CD4-positive, alpha-beta memory T cell (primary cell): Measurements from ENCODE around the gene TMEM87A. TPM values are rescaled to one million over a fixed set of nuclear protein-coding genes. Genes with fewer than 3 reads are reported as not detected.

Experiments
- CTCF ChIA-PET: fragments of 350-600 bp; sonication (Branson Sonifier 250); formaldehyde crosslinking; loops from one replicate; lab custom pipeline; 2021; ENCODE audit warnings: inconsistent platforms; ENCODE audit not compliant: partially characterized antibody; lab: Charles Lee
- POLR2A ChIA-PET: fragments of 350-600 bp; sonication (Branson Sonifier 250); formaldehyde crosslinking; loops from one replicate; lab custom pipeline; 2021; ENCODE audit not compliant: partially characterized antibody; lab: Charles Lee
- DNase-seq, 5 donors: peaks; one replicate each; pipeline versions ENCODE4 v3.0.0 to v3.0.0-alpha.2; 2020 to 2022; ENCODE audit warnings: mixed read lengths in 1 of 5
- H3K27ac ChIP-seq: one replicate; pipeline ENCODE4 v1.7.0; 2013; ENCODE audit warnings: low read depth, low read length
- H3K27me3 ChIP-seq: 2 replicates; pipeline ENCODE4 v1.7.0; 2013; ENCODE audit warnings: mild to moderate bottlenecking, low read length, moderate library complexity; ENCODE audit not compliant: insufficient read depth
- H3K36me3 ChIP-seq: 2 replicates; pipeline ENCODE4 v1.7.0; 2013; ENCODE audit warnings: mild to moderate bottlenecking, low read length, moderate library complexity; ENCODE audit not compliant: insufficient read depth
- H3K4me1 ChIP-seq: 2 replicates; pipeline ENCODE4 v1.7.0; 2013; ENCODE audit warnings: mild to moderate bottlenecking, low read length, moderate library complexity; ENCODE audit not compliant: insufficient read depth
- H3K4me3 ChIP-seq, 2 donors: one replicate each; pipeline ENCODE4 v1.7.0; 2013; ENCODE audit warnings: low read length in 2 of 2, mild to moderate bottlenecking in 1 of 2
- H3K9me3 ChIP-seq, 2 donors: one replicate each; pipeline ENCODE4 v1.7.0; 2013; ENCODE audit warnings: low read length in 2 of 2, control low read depth in 1 of 2; ENCODE audit not compliant: control insufficient read depth in 1 of 2
- H3K27ac Mint-ChIP-seq, 7 donors: one replicate each; pipeline ENCODE4 v1.8.0; 2020 to 2021; ENCODE audit warnings: mixed read lengths in 7 of 7, mild to moderate bottlenecking in 6 of 7, inconsistent platforms in 3 of 7, moderate library complexity in 3 of 7
- H3K27me3 Mint-ChIP-seq, 2 donors: one replicate each; pipeline ENCODE4 v1.8.0; 2020 to 2021; ENCODE audit warnings: mixed read lengths in 2 of 2
- H3K36me3 Mint-ChIP-seq, 2 donors: one replicate each; pipeline ENCODE4 v1.8.0; 2020 to 2021; ENCODE audit warnings: mixed read lengths in 2 of 2, inconsistent platforms in 1 of 2, mild to moderate bottlenecking in 1 of 2
- H3K4me1 Mint-ChIP-seq, 4 donors: one replicate each; pipeline ENCODE4 v1.8.0; 2020 to 2021; ENCODE audit warnings: mixed read lengths in 4 of 4, mild to moderate bottlenecking in 1 of 4
- H3K4me3 Mint-ChIP-seq, 8 donors: one replicate each; pipeline ENCODE4 v1.8.0; 2020 to 2021; ENCODE audit warnings: mixed read lengths in 8 of 8, mild to moderate bottlenecking in 7 of 8, moderate library complexity in 6 of 8, inconsistent platforms in 3 of 8
- H3K9me3 Mint-ChIP-seq, 8 donors: one replicate each; pipeline ENCODE4 v1.8.0; 2020 to 2021; ENCODE audit warnings: mixed read lengths in 8 of 8, mild to moderate bottlenecking in 5 of 8, inconsistent platforms in 3 of 8, moderate library complexity in 1 of 8
- intact Hi-C: fragments of 100-400 bp; cut with micrococcal nuclease; formaldehyde crosslinking; loops from one replicate; pipeline ENCODE4 v1.15.1; 2023
- polyA plus RNA-seq, 2 donors: library from polyadenylated mRNA; unstranded; fragments of 300-500 nt; fragmentation: Illumina TruSeq; gene quantifications; one replicate each; pipeline ENCODE4 v1.2.3, GENCODE V29; 2021
- total RNA-seq, 2 experiments: library from RNA; stranded (reverse); gene quantifications; one replicate each; pipeline ENCODE4 v1.2.3, GENCODE V29; 2021

Gene TMEM87A
- total and polyA plus RNA-seq, 4 experiments from 2014 or later, result 49.9 to 98.0 (median 58.7) TPM

DNA sequence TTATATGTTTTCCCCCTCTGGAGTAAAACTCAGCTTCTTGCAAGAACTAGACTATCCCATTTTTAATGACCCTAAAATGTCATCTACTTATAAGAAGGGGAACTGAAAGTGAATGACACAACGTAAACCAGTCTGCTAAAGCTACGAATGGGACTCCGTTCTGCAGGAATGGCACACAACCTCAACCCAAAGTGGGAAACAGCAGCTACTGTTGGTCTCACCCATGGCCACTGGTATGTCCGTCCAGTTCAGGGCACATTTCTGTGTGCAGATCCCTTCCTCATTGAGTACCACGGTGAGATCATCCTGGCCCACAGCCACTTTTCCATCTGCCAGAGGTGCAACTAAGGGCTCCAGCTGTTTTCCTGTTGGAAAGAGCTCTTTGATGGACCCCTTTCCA lies 88.9 kb downstream of the TMEM87A start:
- CTCF ChIA-PET, result no interaction called here
- no peak for DNase-seq
- intact Hi-C loops, result no loop called here

DNA sequence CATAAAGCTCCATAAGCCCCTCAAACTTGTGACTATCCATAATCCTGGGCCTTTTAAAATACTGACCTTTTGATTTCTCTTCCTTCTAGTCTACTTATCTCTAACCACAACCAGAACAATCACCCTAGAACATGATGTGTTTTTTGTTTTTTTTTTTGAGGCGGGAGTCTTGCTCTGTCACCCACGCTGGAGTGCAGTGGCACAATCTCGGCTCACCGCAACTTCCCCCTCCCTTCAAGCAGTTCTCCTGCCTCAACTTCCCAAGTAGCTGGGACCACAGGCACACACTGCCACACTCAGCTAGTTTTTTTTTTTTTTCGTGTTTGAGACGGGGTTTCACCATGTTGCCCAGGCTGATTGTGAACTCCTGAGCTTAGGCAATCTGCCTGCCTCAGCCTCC lies 90.3 kb downstream of the TMEM87A start:
- Mint-ChIP-seq H3K4me3 (no peak overlapping the region), H3K9me3 (no peaks in the 10 kb centered on the region), H3K36me3 (peaks cover 70 to 77% of the 10 kb centered on the region in 2 donors), H3K27ac (peak overlapping the region in 2 of 7 donors; percentile 7 to 11), H3K4me1 (peaks cover 0 to 3% (median 0%) of the 10 kb centered on the region in 4 donors), H3K27me3 (no peaks in the 10 kb centered on the region)
- ChIA-PET POLR2A (no interaction called here), CTCF (no interaction called here)
- Histone ChIP-seq H3K27me3 (no peaks in the 10 kb centered on the region), H3K27ac (no peak overlapping the region), H3K36me3 (peaks cover 67% of the 10 kb centered on the region), H3K4me1 (no peaks in the 10 kb centered on the region), H3K4me3 (no peak overlapping the region), H3K9me3 (no peaks in the 10 kb centered on the region)
- no peak for DNase-seq
- intact Hi-C loops, result no loop called here

More for the DNA sequence above, 88.9 kb downstream of the TMEM87A start:
- H3K36me3 Mint-ChIP-seq, result peaks cover 74 to 79% of the 10 kb centered on the region in 2 donors
- POLR2A ChIA-PET, result no interaction called here
- no peaks in the 10 kb centered on the region for H3K9me3 ChIP-seq
- no peak overlapping the region for H3K4me3 ChIP-seq
- peaks cover 68% of the 10 kb centered on the region for H3K36me3 ChIP-seq
- H3K4me3 Mint-ChIP-seq, result no peak overlapping the region
- no peaks in the 10 kb centered on the region for H3K27me3 Mint-ChIP-seq
- H3K27ac Mint-ChIP-seq, result peak overlapping the region in 1 of 7 donors; percentile 13
- H3K9me3 Mint-ChIP-seq, result no peaks in the 10 kb centered on the region
- H3K27ac ChIP-seq, result no peak overlapping the region
- peaks cover 0 to 3% (median 0%) of the 10 kb centered on the region in 4 donors for H3K4me1 Mint-ChIP-seq
- H3K4me1 ChIP-seq, result no peaks in the 10 kb centered on the region
- H3K27me3 ChIP-seq, result no peaks in the 10 kb centered on the region

DNA sequence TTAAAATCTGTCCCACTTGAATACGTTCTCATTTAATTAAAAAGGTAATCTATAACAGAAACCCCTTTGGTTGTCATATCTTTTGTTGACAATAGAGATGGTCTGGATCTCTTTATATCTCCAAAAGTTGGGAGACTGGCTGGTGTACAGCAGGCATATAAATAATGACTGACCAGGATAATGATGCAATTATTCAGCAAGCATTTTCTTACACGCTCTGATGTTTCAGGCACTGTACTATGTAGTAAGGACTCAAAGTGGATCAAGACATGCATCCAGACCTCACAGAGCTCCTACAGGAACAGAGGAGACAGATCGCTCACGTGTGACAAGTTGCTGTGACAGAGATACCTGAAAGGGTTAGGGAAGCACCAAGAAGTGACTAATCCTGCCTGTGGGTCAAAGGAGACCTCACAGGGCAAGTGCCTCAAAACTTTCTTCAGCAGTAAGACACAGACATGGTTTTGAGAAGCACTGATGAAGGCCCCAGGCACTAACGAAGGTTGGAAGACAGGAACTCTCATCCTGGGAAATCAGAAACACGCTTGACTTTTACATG lies 90.8 kb downstream of the TMEM87A start:
- H3K27ac ChIP-seq, result no peak overlapping the region
- DNase-seq, result no peak
- POLR2A ChIA-PET, result no interaction called here
- Mint-ChIP-seq H3K9me3 (no peaks in the 10 kb centered on the region), H3K4me1 (peaks cover 0 to 3% (median 0%) of the 10 kb centered on the region in 4 donors), H3K27ac (peak overlapping the region in 3 of 7 donors; percentile 11 to 53 (median 46)), H3K4me3 (no peak overlapping the region), H3K36me3 (peaks cover 70 to 74% of the 10 kb centered on the region in 2 donors), H3K27me3 (no peaks in the 10 kb centered on the region)
- peaks cover 63% of the 10 kb centered on the region for H3K36me3 ChIP-seq
- H3K4me3 ChIP-seq, result no peak overlapping the region
- H3K4me1 ChIP-seq, result no peaks in the 10 kb centered on the region
- intact Hi-C loops, result no loop called here
- H3K9me3 ChIP-seq, result no peaks in the 10 kb centered on the region
- no peaks in the 10 kb centered on the region for H3K27me3 ChIP-seq
- CTCF ChIA-PET, result no interaction called here

DNA sequence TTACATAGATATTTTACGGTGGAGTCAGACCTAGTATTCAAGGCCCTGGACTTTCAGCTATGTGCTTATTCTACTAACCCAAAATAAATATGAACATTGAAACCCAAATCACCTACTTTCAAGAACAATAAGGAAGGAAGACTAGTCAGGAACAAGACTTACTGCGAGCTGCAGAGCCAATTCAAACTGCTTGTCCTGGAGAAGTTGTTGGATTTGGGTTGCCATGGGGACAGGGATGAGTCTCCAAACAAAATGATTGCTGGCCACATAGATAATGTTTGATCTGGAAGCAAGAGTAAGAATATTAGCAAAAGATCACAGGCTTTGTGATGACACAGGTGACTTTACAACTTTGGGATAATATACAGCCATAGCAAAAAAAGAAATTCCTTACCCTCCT lies 95.2 kb downstream of the TMEM87A start:
- H3K36me3 Mint-ChIP-seq, result peaks cover 63 to 72% of the 10 kb centered on the region in 2 donors
- CTCF ChIA-PET, result no interaction called here

DNA sequence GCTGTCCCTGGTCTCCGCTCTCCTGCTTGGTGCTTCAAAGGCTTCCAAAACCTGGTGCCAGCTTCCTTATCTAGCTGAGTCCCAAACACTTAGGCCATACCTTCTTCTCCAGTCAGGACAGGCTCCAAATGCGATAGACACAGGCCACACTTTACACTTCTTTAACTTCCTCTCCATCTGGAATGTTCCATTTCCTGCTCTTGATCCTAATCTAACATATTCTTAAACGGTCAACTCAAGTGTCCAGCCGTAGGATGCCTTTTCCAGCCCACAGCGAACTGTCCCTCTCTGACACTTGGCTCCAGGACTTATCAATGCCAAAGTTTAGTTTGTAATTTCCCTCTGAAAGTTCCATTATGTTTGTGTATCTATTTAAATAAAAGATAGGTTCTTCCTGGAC lies 97.6 kb downstream of the TMEM87A start:
- CTCF ChIA-PET, result no interaction called here
- H3K27me3 Mint-ChIP-seq, result no peaks in the 10 kb centered on the region
- POLR2A ChIA-PET, result no interaction called here
- peak overlapping the region in 1 of 7 donors; percentile 40 for H3K27ac Mint-ChIP-seq
- Histone ChIP-seq H3K27me3 (no peaks in the 10 kb centered on the region), H3K9me3 (no peaks in the 10 kb centered on the region), H3K27ac (no peak overlapping the region), H3K36me3 (peaks cover 67% of the 10 kb centered on the region), H3K4me1 (peaks cover 5% of the 10 kb centered on the region), H3K4me3 (no peak overlapping the region)
- peaks cover 63 to 76% of the 10 kb centered on the region in 2 donors for H3K36me3 Mint-ChIP-seq
- no peak for DNase-seq
- intact Hi-C loops, result no loop called here
- peaks cover 5 to 19% (median 13%) of the 10 kb centered on the region in 4 donors for H3K4me1 Mint-ChIP-seq
- H3K9me3 Mint-ChIP-seq, result no peaks in the 10 kb centered on the region
- no peak overlapping the region for H3K4me3 Mint-ChIP-seq

More for the DNA sequence above, 95.2 kb downstream of the TMEM87A start:
- peaks cover 54% of the 10 kb centered on the region for H3K36me3 ChIP-seq
- Mint-ChIP-seq H3K27ac (peak overlapping the region in 2 of 7 donors; percentile 20 to 64), H3K4me3 (no peak overlapping the region), H3K4me1 (peaks cover 0 to 3% (median under 1%) of the 10 kb centered on the region in 4 donors), H3K9me3 (no peaks in the 10 kb centered on the region), H3K27me3 (no peaks in the 10 kb centered on the region)
- no peak overlapping the region for H3K4me3 ChIP-seq
- no peak for DNase-seq
- POLR2A ChIA-PET, result no interaction called here
- H3K27me3 ChIP-seq, result no peaks in the 10 kb centered on the region
- H3K27ac ChIP-seq, result no peak overlapping the region
- H3K4me1 ChIP-seq, result no peaks in the 10 kb centered on the region
- H3K9me3 ChIP-seq, result no peaks in the 10 kb centered on the region
- intact Hi-C loops, result no loop called here

DNA sequence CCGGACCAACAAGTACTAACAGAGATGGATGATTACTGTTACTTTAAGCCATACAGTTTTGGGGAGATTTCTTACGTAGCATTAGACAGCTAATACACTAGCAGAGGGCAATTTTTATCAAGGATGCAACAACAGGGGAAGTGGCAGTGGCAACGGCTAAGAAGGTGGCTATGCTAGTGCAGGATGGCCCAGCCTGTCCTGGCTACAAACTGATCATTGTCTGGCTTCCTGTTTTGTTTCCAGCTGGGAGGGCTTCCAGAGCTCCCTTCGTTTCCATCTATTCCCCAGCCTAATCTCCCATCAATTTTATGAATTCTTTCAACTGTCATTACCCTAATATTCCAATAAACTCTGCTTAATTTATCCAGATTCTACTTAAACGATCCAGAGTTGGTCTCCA lies 100.8 kb downstream of the TMEM87A start:
- peaks cover 5% of the 10 kb centered on the region for H3K4me1 ChIP-seq
- POLR2A ChIA-PET, result interaction anchor here (0.5 kb wide), 1 partner anchor 13 kb away, joined by 3 read pairs; no protein-coding TSS in a partner anchor
- Mint-ChIP-seq H3K9me3 (no peaks in the 10 kb centered on the region), H3K4me1 (peaks cover 5 to 19% (median 13%) of the 10 kb centered on the region in 4 donors), H3K27ac (peak overlapping the region in 3 of 7 donors; percentile 4 to 67 (median 7)), H3K4me3 (no peak overlapping the region), H3K36me3 (peaks cover 61 to 80% of the 10 kb centered on the region in 2 donors), H3K27me3 (no peaks in the 10 kb centered on the region)
- no peak overlapping the region for H3K4me3 ChIP-seq
- DNase-seq, result no peak
- H3K27me3 ChIP-seq, result no peaks in the 10 kb centered on the region
- H3K36me3 ChIP-seq, result peaks cover 61% of the 10 kb centered on the region
- intact Hi-C loops, result no loop called here
- no peaks in the 10 kb centered on the region for H3K9me3 ChIP-seq
- CTCF ChIA-PET, result no interaction called here
- H3K27ac ChIP-seq, result no peak overlapping the region

DNA sequence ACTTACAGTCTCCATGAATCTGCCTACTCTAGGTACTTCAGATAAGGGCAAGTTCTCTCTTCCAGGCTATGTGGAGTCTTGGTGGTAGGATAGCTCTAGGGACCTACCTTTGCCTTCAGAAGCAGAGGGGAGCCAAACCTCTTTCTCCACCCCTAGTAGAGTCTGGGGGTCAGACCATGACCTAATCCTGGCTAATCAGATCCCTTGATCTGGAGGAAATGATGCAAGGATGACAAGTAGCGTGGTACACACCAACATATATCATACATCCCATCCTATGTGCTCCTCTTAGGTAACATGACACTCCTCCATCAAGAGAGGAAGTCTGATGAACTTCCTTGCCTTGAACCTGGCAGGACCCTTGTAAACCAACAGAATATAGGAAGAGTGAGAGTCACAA lies 101.4 kb downstream of the TMEM87A start:
- Mint-ChIP-seq H3K4me3 (peak overlapping the region in 2 of 8 donors; percentile 2 to 21), H3K9me3 (no peaks in the 10 kb centered on the region), H3K27ac (peak overlapping the region; percentile 43 to 82 (median 59)), H3K27me3 (no peaks in the 10 kb centered on the region), H3K36me3 (peaks cover 63 to 82% of the 10 kb centered on the region in 2 donors), H3K4me1 (peaks cover 5 to 19% (median 13%) of the 10 kb centered on the region in 4 donors)
- no peak for DNase-seq
- Histone ChIP-seq H3K9me3 (no peaks in the 10 kb centered on the region), H3K27ac (no peak overlapping the region), H3K27me3 (no peaks in the 10 kb centered on the region), H3K4me3 (no peak overlapping the region), H3K36me3 (peaks cover 62% of the 10 kb centered on the region), H3K4me1 (peaks cover 5% of the 10 kb centered on the region)
- intact Hi-C loops, result no loop called here
- POLR2A ChIA-PET, result interaction anchor here (0.5 kb wide), 1 partner anchor 14 kb away, joined by 3 read pairs; no protein-coding TSS in a partner anchor
- CTCF ChIA-PET, result no interaction called here
